Measurements from ENCODE around the gene ETV4.

ETV4 gene

GRCh38 chr17:43572368-43572980 is 26.3 kb upstream of the ETV4 start:
- no peak for DNase-seq

- DNase-seq, result no peak
Observed at GRCh38 chr17:43570518-43570928, 24.4 kb upstream of the ETV4 start.

- DNase-seq, result no peak
Observed at GRCh38 chr17:43568506-43569082, 22.5 kb upstream of the ETV4 start.

GRCh38 chr17:43563600-43564594 is 17.8 kb upstream of the ETV4 start:
- no peak for DNase-seq

GRCh38 chr17:43562679-43563599 is 16.8 kb upstream of the ETV4 start:
- DNase-seq, result no peak

GRCh38 chr17:43560461-43561427 is 14.6 kb upstream of the ETV4 start:
- DNase-seq, result no peak

- DNase-seq, result no peak
Observed at GRCh38 chr17:43559161-43559816, 13.1 kb upstream of the ETV4 start.

- no peak for DNase-seq
Observed at GRCh38 chr17:43558805-43559160, 12.6 kb upstream of the ETV4 start.

- DNase-seq, result no peak
Observed at GRCh38 chr17:43556292-43556691, 10.2 kb upstream of the ETV4 start.

GRCh38 chr17:43554857-43555256 is 8.7 kb upstream of the ETV4 start:
- no peak for DNase-seq

- no peak for DNase-seq
Observed at GRCh38 chr17:43553573-43553972, 7.4 kb upstream of the ETV4 start.

- no peak for DNase-seq
Observed at GRCh38 chr17:43552229-43552837, 6.2 kb upstream of the ETV4 start.

- DNase-seq, result no peak
Observed at GRCh38 chr17:43550754-43551153, 4.6 kb upstream of the ETV4 start.

- DNase-seq, result no peak
Observed at GRCh38 chr17:43549496-43549895, 3.4 kb upstream of the ETV4 start.

- no peak for DNase-seq
Observed at GRCh38 chr17:43548689-43549379, 2.7 kb upstream of the ETV4 start.

- no peak for DNase-seq
Observed at GRCh38 chr17:43547659-43548256, 1.6 kb upstream of the ETV4 start.

- no peak for DNase-seq
Observed at GRCh38 chr17:43547189-43547550, 1.0 kb upstream of the ETV4 start.

- DNase-seq, result peak; percentile 20
Observed at GRCh38 chr17:43545383-43545632, 832 bp downstream of the ETV4 start.

- DNase-seq, result no peak
Observed at GRCh38 chr17:43543771-43544575, 2.2 kb downstream of the ETV4 start.
